ENCODE data around the gene MYOF. TPM values are rescaled to one million over a fixed set of nuclear protein-coding genes. Genes with fewer than 3 reads are reported as not detected.

The MYOF gene
- total RNA-seq, 4 donors from 2014 or later: 4.1 to 10.3 (median 6.3) TPM

DNA sequence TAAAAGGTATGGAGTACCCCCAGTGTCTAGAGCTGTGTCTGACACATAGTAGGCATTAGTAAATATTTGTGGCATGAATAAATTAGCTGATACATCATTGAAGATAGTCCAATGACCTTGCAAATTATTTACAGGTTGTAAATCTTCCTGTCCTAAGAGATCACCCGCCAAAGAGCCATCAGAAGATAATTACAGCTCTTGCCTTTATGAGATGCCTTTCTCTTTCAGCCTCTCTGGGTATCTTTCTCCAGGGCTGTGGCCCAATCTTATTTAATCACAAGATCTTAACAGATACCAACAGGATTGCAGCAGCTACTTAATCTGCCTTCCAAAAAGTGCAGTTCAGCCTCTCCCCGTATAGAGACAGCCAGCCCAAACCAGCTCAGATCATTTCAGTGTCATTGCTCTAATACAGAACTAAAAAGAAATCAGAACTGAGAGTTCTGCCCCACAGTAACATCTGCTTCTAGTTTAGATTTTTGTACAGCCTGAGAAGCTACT is 41.5 kb downstream of the MYOF start:
- TF ChIP-seq, protein P1, sequence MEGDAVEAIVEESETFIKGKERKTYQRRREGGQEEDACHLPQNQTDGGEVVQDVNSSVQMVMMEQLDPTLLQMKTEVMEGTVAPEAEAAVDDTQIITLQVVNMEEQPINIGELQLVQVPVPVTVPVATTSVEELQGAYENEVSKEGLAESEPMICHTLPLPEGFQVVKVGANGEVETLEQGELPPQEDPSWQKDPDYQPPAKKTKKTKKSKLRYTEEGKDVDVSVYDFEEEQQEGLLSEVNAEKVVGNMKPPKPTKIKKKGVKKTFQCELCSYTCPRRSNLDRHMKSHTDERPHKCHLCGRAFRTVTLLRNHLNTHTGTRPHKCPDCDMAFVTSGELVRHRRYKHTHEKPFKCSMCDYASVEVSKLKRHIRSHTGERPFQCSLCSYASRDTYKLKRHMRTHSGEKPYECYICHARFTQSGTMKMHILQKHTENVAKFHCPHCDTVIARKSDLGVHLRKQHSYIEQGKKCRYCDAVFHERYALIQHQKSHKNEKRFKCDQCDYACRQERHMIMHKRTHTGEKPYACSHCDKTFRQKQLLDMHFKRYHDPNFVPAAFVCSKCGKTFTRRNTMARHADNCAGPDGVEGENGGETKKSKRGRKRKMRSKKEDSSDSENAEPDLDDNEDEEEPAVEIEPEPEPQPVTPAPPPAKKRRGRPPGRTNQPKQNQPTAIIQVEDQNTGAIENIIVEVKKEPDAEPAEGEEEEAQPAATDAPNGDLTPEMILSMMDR (IDR thresholded peaks at IDR 0.05 in 4 of 5, conservative IDR thresholded peaks at IDR 0.05 in 1 of 5): no peak
- no peak for TF ChIP-seq POLR2A (IDR thresholded peaks at IDR 0.05)
- intact Hi-C loops (cut with DNase I; ENCODE audit: low total_unique reads) (no loop called here), in situ Hi-C loops (cut with MboI; ENCODE audit: low sequenced_read_pairs in 4 of 4) (no loop called here)
- Histone ChIP-seq H3K4me3 (no peak overlapping the region), H3K27me3 (no peaks in the 10 kb centered on the region), H3K9me3 (no peaks in the 10 kb centered on the region), H3K4me1 (peaks cover 24 to 37% of the 10 kb centered on the region in 2 donors), H3K36me3 (no peaks in the 10 kb centered on the region), H3K27ac (peak overlapping the region; percentile 43 to 94 (median 87))
- ATAC-seq (no peak), DNase-seq (no peak)

- H3K4me3 ChIP-seq: peak overlapping the region in 2 of 4 donors; percentile 12 to 32
- peak overlapping the region; percentile 83 to 94 (median 92) for H3K27ac ChIP-seq
- peaks cover 29 to 46% of the 10 kb centered on the region in 2 donors for H3K4me1 ChIP-seq
- intact Hi-C loops (cut with DNase I; ENCODE audit: low total_unique reads): loop anchor here (5.0 kb wide), 2 partner anchors 44 to 61 kb away; partner anchors contain the start of gene MYOF
- no peaks in the 10 kb centered on the region for H3K9me3 ChIP-seq
- no peak for DNase-seq
- H3K27me3 ChIP-seq: no peaks in the 10 kb centered on the region
- H3K36me3 ChIP-seq: no peaks in the 10 kb centered on the region
- TF ChIP-seq, protein P1 (IDR thresholded peaks at IDR 0.05 in 4 of 5, conservative IDR thresholded peaks at IDR 0.05 in 1 of 5): no peak
- TF ChIP-seq POLR2A (IDR thresholded peaks at IDR 0.05): no peak
- ATAC-seq: no peak
- in situ Hi-C loops (cut with MboI; ENCODE audit: low sequenced_read_pairs in 4 of 4): no loop called here
These were observed 43.4 kb downstream of the MYOF start for GRCh38 chr10:93438613-93439253.

GRCh38 chr10:93437946-93438612 is 44.1 kb downstream of the MYOF start:
- H3K4me3 ChIP-seq: peak overlapping the region; percentile 12 to 46 (median 35)
- ATAC-seq: no peak
- DNase-seq: no peak
- no peaks in the 10 kb centered on the region for H3K9me3 ChIP-seq
- in situ Hi-C loops (cut with MboI; ENCODE audit: low sequenced_read_pairs in 4 of 4): no loop called here
- H3K36me3 ChIP-seq: no peaks in the 10 kb centered on the region
- TF ChIP-seq, protein P1 (IDR thresholded peaks at IDR 0.05 in 4 of 5, conservative IDR thresholded peaks at IDR 0.05 in 1 of 5): no peak
- no peak for TF ChIP-seq POLR2A (IDR thresholded peaks at IDR 0.05)
- no peaks in the 10 kb centered on the region for H3K27me3 ChIP-seq
- intact Hi-C loops (cut with DNase I; ENCODE audit: low total_unique reads): loop anchor here (5.0 kb wide), 2 partner anchors 44 to 61 kb away; partner anchors contain the start of gene MYOF
- H3K27ac ChIP-seq: peak overlapping the region; percentile 83 to 94 (median 92)
- peaks cover 29 to 46% of the 10 kb centered on the region in 2 donors for H3K4me1 ChIP-seq

- Histone ChIP-seq H3K9me3 (no peaks in the 10 kb centered on the region), H3K4me1 (peaks cover 29 to 43% of the 10 kb centered on the region in 2 donors), H3K27ac (peak overlapping the region; percentile 83 to 94 (median 92)), H3K4me3 (peak overlapping the region; percentile 12 to 46 (median 35)), H3K27me3 (no peaks in the 10 kb centered on the region), H3K36me3 (no peaks in the 10 kb centered on the region)
- ATAC-seq (peak; percentile 95 to 97), DNase-seq (peak; percentile 84 to 87)
- intact Hi-C loops (cut with DNase I; ENCODE audit: low total_unique reads) (loop anchor here (5.0 kb wide), 2 partner anchors 45 to 60 kb away; partner anchors contain the start of gene MYOF), in situ Hi-C loops (cut with MboI; ENCODE audit: low sequenced_read_pairs in 4 of 4) (no loop called here)
- peak in 1 of 2 donors; percentile 32 for TF ChIP-seq POLR2A (IDR thresholded peaks at IDR 0.05)
- TF ChIP-seq, protein P1 (IDR thresholded peaks at IDR 0.05 in 4 of 5, conservative IDR thresholded peaks at IDR 0.05 in 1 of 5): no peak
These were observed 44.8 kb downstream of the MYOF start for GRCh38 chr10:93437086-93437945.
